ENCODE results near the gene TMEM150C.
"Not testable (repeated sequence)": the region's sequence is repeated elsewhere in the genome, so short reads cannot be mapped to it uniquely, and the experiment has no call there.

The TMEM150C gene

DNA sequence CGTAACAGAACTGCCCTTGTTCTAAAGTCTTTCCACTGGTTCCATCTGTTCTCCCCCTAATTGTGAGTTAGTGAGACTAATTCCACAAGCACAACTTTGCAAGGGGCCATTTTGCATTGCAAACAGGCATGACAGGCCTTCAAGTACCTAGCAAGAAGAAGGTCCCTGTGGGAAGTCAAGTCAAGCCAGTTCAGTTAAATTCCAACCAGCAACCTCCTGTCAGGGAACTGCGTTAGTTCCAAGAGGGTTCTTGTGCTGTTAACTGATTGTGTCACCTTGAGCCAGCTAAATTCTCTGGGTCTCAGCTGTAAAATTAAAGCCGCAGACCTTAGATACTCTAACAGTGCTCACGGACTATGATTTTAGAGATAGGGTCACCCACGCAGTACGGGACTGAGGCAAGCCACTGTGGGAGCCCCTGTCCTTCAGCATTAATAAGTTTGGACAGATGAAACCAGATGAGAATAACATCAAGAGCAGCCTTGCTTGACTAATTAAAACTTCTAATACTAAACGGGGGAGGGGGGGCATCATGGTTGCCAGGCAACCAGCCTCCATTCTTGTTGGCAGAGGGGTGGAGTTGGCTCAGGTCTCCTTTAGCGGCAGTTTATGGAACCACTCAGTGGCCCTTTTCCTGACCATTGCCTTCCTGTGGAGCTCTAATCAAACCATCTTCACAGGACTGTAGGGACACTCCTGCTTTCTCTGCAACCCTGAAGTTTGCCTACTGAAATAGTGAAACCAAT is 24.1 kb upstream of the TMEM150C start:
- H3K27me3 ChIP-seq (ENCODE audit: low read depth), result no peaks in the 10 kb centered on the region
- in situ Hi-C loops (cut with MboI; ENCODE audit: low sequenced_read_pairs), result no loop called here
- no peak for DNase-seq (ENCODE audit: low spot score in 2 of 2)
- no peaks in the 10 kb centered on the region for H3K36me3 ChIP-seq (replicated peaks)
- H3K9me3 ChIP-seq, result no peaks in the 10 kb centered on the region
- H3K4me1 ChIP-seq, result peaks cover 15% of the 10 kb centered on the region
- no peak overlapping the region for H3K4me3 ChIP-seq

DNA sequence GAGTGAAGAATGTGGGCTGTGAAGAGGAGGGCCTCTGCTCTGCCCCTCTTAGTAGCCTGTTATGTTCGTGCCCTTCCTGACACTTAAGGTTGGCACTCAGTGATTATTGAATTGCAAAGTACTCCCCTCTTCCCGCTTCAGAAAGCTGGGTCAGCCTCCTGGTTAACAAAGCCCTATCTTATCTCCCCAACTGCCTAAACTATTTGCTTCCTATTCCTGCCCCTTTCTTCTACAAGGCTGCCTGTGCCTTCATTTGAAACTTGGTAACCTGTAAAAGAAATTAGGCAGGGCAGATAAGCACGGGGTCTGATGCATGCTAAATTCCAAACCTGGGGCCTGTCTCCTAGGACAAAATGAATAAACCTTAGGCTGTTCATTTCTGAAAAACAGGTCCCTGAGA is 23.1 kb upstream of the TMEM150C start:
- H3K4me1 ChIP-seq, result peaks cover 8% of the 10 kb centered on the region; the same call in 1 of the 2 replicates
- no peaks in the 10 kb centered on the region for H3K9me3 ChIP-seq
- in situ Hi-C loops (cut with MboI; ENCODE audit: low sequenced_read_pairs), result no loop called here
- no peaks in the 10 kb centered on the region for H3K27me3 ChIP-seq (ENCODE audit: low read depth)
- H3K4me3 ChIP-seq, result no peak overlapping the region
- DNase-seq (ENCODE audit: low spot score in 2 of 2), result no peak
- no peaks in the 10 kb centered on the region for H3K36me3 ChIP-seq (replicated peaks)

DNA sequence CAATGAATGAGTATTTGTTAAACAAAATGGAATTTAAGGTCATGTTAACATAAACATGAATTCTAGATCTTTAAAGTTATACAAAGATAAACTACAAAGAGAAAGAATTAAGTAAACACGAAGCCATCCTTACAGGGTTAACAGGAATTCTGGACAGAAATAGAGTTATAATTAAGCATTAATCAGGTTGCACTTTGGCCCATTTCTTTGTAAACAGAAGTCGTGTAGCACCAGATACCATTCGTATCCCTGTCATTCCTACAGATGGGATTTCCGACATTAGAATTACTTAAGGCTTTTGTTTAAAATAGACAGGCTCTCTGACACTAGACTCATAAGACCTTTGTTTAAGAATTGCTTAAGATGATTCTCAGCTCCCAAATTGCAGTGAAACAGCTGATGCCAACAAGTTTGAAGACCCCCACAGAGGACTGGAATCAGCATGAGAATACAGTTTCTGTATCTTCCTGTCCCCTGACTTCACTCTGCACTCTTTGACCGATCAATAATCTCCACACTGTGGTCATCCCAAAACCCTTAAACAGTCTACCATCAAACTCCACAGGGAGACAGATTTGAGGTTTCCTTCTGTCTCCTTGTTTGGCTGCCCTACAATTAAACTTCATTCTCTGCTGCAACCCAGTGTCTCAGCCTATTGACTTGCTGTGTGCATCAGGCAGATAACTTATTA is 22.3 kb upstream of the TMEM150C start:
- Histone ChIP-seq H3K27me3 (ENCODE audit: low read depth) (no peaks in the 10 kb centered on the region), H3K4me3 (no peak overlapping the region), H3K9me3 (no peaks in the 10 kb centered on the region), H3K4me1 (peaks cover 8% of the 10 kb centered on the region; the same call in 1 of the 2 replicates), H3K36me3 (replicated peaks) (no peaks in the 10 kb centered on the region)
- in situ Hi-C loops (cut with MboI; ENCODE audit: low sequenced_read_pairs), result no loop called here
- DNase-seq (ENCODE audit: low spot score in 2 of 2), result no peak

DNA sequence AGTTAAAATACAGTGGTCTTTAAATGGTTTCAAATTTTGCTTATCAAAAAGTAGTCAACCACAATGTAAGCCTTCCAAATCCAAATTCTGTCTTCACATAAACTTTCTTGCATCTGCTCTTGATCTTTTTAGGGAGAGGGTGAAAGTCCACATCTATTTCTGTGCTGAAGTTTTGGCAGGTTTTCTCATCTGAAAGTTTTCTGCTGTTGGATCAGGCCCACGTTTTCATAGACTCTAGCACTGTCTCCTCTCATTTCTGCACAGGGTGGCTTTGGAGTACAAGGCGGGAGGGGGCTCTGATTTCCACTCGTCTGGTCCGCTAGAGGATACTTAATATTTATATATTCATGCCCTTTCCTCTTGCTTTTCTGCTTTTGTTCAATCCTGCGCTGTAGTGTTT is 18.1 kb upstream of the TMEM150C start:
- Histone ChIP-seq H3K4me3 (no peak overlapping the region), H3K4me1 (peaks cover 8% of the 10 kb centered on the region; the same call in 1 of the 2 replicates), H3K27me3 (ENCODE audit: low read depth) (no peaks in the 10 kb centered on the region), H3K36me3 (replicated peaks) (no peaks in the 10 kb centered on the region), H3K9me3 (no peaks in the 10 kb centered on the region)
- in situ Hi-C loops (cut with MboI; ENCODE audit: low sequenced_read_pairs), result no loop called here
- no peak for DNase-seq (ENCODE audit: low spot score in 2 of 2)

DNA sequence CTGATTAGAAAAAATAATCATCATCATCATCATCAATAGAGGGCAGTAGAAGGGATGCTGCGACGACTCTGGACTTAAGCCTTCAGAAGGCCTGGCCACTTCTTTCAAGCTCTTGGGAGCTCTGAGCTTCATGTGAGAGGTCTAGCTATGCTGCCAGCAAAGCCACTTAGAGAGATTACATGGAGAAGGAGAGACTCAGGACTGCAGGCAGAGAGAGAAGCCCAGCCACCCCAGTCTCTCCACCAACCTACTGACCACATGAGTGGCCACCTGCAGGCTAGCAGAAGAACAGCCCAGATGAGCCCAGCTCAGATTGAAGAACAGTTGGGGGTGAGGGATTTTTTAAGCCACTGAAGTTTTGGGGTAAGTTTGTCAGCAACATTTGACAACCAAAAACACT is 17.1 kb upstream of the TMEM150C start:
- Histone ChIP-seq H3K9me3 (no peaks in the 10 kb centered on the region), H3K36me3 (replicated peaks) (no peaks in the 10 kb centered on the region; the same call in 1 of the 2 replicates), H3K4me1 (peaks cover 3% of the 10 kb centered on the region; the same call in 1 of the 2 replicates), H3K27me3 (ENCODE audit: low read depth) (no peaks in the 10 kb centered on the region), H3K4me3 (no peak overlapping the region)
- in situ Hi-C loops (cut with MboI; ENCODE audit: low sequenced_read_pairs), result no loop called here
- DNase-seq (ENCODE audit: low spot score in 2 of 2), result no peak

DNA sequence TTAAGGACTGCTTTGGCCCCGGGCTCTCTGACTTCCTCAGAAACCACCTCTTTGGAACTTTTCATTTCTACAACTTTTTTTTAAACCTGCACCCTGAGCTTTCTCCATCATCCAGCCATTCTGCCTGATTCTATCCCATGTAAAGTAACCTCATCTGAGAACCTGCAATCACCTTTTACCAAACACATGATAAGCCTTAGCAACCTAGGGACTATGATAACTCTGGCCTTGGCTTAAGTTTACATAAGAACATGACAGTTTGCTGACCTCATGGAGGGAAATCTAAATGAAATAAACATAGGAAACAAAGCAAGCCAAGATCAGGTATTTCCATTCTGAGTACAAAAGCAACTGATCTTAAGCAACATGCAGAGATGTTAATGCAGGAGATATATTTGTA is 15.7 kb upstream of the TMEM150C start:
- no peaks in the 10 kb centered on the region for H3K4me1 ChIP-seq
- no peaks in the 10 kb centered on the region; the same call in 1 of the 2 replicates for H3K36me3 ChIP-seq (replicated peaks)
- DNase-seq (ENCODE audit: low spot score in 2 of 2), result no peak
- no peaks in the 10 kb centered on the region for H3K27me3 ChIP-seq (ENCODE audit: low read depth)
- no peaks in the 10 kb centered on the region for H3K9me3 ChIP-seq
- no peak overlapping the region for H3K4me3 ChIP-seq
- in situ Hi-C loops (cut with MboI; ENCODE audit: low sequenced_read_pairs), result no loop called here

DNA sequence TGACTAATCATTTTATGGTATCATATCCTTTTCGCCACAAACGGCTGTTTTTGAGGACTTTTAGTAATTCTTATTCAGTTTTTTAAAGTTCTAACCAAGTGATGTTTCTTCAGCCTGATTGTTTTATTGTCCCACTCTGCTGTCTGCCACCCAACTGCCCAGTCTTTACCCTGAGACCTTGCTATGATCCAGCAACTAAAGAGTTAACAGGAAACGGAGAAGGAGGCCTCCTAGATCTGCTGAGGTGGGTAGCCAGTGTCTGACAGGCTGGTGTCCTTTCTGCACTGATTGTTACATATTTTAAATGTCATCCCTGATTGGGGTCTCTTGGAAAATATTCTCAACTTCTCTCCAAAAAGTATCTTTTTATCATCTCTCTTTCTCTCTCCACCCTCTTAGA is 7.9 kb upstream of the TMEM150C start:
- in situ Hi-C loops (cut with MboI; ENCODE audit: low sequenced_read_pairs), result no loop called here
- Histone ChIP-seq H3K4me1 (no peaks in the 10 kb centered on the region; the same call in 1 of the 2 replicates), H3K9me3 (no peaks in the 10 kb centered on the region), H3K27me3 (ENCODE audit: low read depth) (no peaks in the 10 kb centered on the region), H3K4me3 (no peak overlapping the region), H3K36me3 (replicated peaks) (no peaks in the 10 kb centered on the region; the same call in 1 of the 2 replicates)
- DNase-seq (ENCODE audit: low spot score in 2 of 2), result no peak

DNA sequence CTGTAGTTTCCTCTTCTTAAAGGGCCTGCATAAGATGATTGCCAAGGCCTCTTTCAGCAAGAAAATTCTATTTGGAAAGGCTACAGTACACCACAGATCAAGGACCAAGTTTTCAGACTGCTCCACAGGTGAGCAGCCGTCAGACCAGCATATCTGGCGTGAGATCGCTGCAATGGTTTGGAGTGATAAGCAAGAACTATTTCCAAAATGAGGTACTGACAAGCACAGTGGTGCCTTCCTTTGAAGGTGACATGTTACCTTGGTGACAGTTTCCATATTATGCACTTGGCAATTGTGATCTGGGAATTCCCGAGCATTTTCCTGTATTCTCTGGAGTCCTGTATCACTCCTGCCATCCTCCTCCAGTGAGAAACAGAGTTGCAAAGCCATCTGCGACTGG is 7.3 kb upstream of the TMEM150C start:
- no peak for DNase-seq (ENCODE audit: low spot score in 2 of 2)
- Histone ChIP-seq H3K27me3 (ENCODE audit: low read depth) (no peaks in the 10 kb centered on the region), H3K36me3 (replicated peaks) (no peaks in the 10 kb centered on the region; the same call in 1 of the 2 replicates), H3K4me1 (no peaks in the 10 kb centered on the region; the same call in 1 of the 2 replicates), H3K9me3 (no peaks in the 10 kb centered on the region), H3K4me3 (no peak overlapping the region)
- in situ Hi-C loops (cut with MboI; ENCODE audit: low sequenced_read_pairs), result no loop called here

DNA sequence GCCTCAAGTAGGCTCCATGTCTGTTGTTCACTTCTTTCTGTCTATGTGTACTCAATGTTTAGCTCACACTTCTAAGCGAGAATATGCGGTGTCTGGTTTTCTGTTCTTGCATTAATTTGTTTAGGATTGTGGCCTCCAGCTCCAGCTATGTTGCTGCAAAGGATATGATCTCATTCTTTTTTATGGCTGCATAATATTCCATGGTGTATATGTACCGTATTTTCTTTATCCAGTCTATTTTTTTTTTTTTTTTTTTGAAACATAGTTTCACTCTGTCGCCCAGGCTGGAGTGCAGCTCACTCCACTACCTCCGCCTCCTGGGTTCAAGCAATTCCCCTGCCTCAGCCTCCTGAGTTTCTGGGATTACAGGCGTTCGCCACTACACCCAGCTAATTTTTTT is 5.7 kb upstream of the TMEM150C start:
- Histone ChIP-seq H3K4me1 (no peaks in the 10 kb centered on the region; the same call in none of the 2 replicates), H3K36me3 (replicated peaks) (no peaks in the 10 kb centered on the region), H3K9me3 (no peaks in the 10 kb centered on the region), H3K27me3 (ENCODE audit: low read depth) (no peaks in the 10 kb centered on the region), H3K4me3 (no peak overlapping the region)
- no peak for DNase-seq (ENCODE audit: low spot score in 2 of 2)
- in situ Hi-C loops (cut with MboI; ENCODE audit: low sequenced_read_pairs), result no loop called here

DNA sequence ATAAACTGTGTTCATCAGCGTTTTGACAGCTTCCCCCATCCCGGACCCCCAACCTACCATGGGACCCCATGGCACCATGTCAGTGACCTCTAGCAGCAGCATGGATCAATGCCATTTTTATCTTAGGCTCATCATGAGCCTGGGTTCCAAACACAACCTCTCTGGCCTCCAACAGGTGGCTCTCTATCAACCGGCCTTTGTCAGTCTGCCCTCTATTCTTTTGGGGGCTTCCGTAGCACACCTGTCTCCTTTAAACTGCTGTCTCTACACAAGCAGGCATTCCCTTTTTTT is 721 bp upstream of the TMEM150C start:
- H3K4me3 ChIP-seq, result no peak overlapping the region; the same call in 1 of the 2 replicates
- DNase-seq (ENCODE audit: low spot score in 2 of 2), result no peak

DNA sequence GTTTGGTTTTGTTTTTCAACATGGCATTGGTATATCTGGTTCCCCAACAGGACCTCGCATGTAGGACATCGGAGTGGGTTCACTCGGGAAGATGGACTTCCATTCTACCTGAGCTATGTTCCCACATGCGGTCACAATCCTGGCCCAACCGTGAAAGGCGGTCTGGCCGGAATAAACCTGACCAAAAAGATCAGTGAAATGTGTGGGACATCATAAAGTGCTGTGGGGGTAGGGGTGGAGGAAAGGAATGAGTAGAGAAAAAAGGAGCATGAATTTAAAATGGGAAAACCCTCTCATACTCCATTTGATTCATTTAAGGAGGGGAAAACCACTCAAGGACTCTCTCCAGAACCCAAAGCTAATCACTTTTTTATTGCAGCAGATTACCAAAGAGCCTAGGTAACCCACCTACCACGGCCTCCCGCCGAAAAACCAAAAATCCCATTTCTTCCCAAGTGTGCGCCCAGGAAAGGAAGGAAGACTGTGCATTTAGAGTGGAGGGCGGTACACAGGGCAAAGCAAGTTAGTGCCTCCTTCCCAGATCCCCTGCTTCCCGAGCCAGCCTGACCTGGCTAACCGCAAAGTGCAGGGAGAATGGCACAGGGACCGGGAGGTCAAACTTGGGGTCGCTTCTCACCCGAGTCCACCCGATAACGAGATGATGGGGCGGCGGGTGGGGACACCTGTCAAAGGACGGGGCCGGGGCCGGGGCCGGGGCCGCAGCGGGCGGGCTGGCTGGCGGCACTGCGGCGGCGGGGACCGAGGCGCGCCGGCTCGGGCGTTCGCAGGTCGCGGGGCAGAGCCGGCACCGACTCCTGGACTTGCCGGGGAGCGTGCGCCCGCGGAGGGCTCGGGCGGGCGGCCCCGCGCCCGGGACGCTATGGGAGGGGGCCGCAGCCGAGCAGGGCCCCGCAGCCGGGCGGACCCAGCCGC is 669 bp downstream of the TMEM150C start:
- Histone ChIP-seq H3K4me3 (peak overlapping the region; percentile 45), H3K9me3 (no peaks in the 10 kb centered on the region), H3K27me3 (ENCODE audit: low read depth) (no peaks in the 10 kb centered on the region), H3K36me3 (replicated peaks) (no peaks in the 10 kb centered on the region), H3K4me1 (peaks cover 20% of the 10 kb centered on the region)
- in situ Hi-C loops (cut with MboI; ENCODE audit: low sequenced_read_pairs), result no loop called here
- peak in 1 of 2 experiments; percentile 37 for DNase-seq (ENCODE audit: low spot score in 2 of 2)

More for the DNA sequence above, 721 bp upstream of the TMEM150C start:
- H3K27me3 ChIP-seq (ENCODE audit: low read depth), result no peaks in the 10 kb centered on the region
- no peaks in the 10 kb centered on the region for H3K9me3 ChIP-seq
- no peaks in the 10 kb centered on the region for H3K36me3 ChIP-seq (replicated peaks)
- in situ Hi-C loops (cut with MboI; ENCODE audit: low sequenced_read_pairs), result no loop called here
- H3K4me1 ChIP-seq, result peaks cover 20% of the 10 kb centered on the region

DNA sequence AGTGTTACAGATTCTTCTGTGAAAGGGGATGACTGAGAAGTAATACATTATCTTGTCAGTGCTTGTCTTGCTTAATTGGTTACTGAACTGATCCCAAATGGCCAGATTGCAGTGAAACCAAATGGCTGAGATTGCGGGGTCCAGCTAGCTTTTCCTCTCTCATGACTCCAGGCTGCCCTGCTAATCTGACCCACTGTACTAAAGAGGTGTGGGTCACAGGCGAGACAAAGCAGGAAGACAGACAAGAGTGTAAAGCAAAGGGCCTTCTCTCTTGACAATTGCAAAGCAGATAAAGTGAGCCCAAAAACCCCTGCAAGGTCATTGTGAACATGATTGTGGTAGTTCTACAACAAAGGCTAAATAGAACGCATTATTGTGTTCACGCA is 2.1 kb downstream of the TMEM150C start:
- Histone ChIP-seq H3K4me3 (no peak overlapping the region), H3K36me3 (replicated peaks) (no peaks in the 10 kb centered on the region), H3K9me3 (no peaks in the 10 kb centered on the region), H3K27me3 (ENCODE audit: low read depth) (no peaks in the 10 kb centered on the region), H3K4me1 (peaks cover 20% of the 10 kb centered on the region)
- DNase-seq (ENCODE audit: low spot score in 2 of 2), result peak; percentile 22 to 31
- in situ Hi-C loops (cut with MboI; ENCODE audit: low sequenced_read_pairs), result no loop called here

DNA sequence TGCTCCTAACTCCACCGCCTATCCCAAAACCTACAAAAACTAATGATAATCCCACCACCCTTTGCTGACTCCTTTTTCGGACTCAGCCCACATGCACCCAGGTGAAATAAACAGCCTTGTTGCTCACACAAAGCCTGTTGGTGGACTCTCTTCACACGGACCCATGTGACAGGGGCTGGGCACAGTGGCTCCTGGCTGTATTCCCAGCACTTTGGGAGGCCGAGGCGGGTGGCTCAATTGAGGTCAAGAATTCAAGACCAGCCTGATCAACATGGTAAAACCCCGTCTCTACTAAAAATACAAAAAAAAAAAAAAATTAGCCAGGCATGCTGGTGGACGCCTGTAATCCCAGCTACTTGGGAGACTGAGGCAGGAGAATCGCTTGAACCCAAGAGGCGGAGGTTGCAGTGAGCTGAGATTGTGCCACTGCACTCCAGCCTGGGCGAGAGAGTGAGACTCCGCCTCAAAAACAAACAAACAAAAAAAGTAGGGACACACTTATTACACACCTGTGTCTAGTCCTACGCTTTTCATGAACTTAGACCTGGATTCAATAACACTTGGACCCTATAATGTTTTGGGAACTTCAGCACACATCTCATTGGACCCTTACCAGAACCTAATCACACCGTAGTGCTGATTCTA is 2.6 kb downstream of the TMEM150C start:
- H3K27me3 ChIP-seq (ENCODE audit: low read depth); H3K4me3 ChIP-seq; in situ Hi-C loops (cut with MboI; ENCODE audit: low sequenced_read_pairs); DNase-seq (ENCODE audit: low spot score in 2 of 2); H3K9me3 ChIP-seq; H3K36me3 ChIP-seq (replicated peaks): not testable (repeated sequence)
- H3K4me1 ChIP-seq, result peaks cover 20% of the 10 kb centered on the region

Data from HAP-1 (cell line).